ENCODE measurements around the gene ZMYM3.
"Not testable (repeated sequence)": the region's sequence is repeated elsewhere in the genome, so short reads cannot be mapped to it uniquely, and the experiment has no call there.

Gene ZMYM3

DNA sequence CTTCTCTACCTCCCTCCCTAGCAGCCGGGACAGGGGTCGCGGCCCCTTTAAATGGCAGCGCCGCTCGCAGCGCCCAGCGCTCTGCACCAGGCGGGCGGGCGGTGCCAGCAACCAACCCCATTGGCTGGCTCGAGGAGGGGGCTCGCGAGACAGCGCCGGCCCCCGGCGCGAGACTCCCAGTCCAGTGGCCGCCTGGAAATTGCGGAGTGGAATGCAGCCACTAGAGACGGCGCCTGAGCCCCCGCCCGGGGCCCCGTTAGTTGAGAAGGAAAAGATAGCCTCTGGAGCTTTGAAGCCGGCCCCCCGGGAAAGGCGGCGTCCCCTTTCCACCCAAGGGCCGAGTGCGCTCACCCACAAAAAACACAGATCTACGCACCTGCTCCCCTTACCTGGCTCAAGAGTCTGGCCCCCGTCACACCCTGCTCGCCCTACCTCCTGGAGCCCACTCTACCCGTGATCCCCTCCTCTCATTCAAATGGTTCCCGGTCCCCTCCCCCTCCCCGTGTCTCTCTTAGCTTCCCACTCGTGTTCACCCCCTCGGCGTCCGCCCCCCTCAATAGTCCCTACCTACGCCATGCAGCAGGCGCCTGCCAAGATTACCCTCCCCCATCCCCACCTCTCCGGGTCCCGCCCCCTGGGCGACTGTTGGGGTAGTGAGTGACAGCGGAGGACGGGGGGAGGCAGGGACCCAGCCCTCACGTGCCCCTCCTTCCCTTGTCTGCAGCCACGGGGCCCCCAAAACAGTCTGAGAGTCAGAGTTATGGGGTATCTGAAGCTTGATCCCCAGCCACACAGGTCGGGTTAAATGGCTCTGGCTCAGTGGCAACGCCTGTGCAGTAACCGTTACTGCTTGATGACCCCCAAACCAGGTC lies at the start of gene ZMYM3:
Gene ZMYM3 (minus strand): TSS at position 49 of the 872 bp plus-strand sequence. CDS start 885 bp downstream, outside the sequence.
- DNase-seq, result peak; percentile 25 to 63

DNA sequence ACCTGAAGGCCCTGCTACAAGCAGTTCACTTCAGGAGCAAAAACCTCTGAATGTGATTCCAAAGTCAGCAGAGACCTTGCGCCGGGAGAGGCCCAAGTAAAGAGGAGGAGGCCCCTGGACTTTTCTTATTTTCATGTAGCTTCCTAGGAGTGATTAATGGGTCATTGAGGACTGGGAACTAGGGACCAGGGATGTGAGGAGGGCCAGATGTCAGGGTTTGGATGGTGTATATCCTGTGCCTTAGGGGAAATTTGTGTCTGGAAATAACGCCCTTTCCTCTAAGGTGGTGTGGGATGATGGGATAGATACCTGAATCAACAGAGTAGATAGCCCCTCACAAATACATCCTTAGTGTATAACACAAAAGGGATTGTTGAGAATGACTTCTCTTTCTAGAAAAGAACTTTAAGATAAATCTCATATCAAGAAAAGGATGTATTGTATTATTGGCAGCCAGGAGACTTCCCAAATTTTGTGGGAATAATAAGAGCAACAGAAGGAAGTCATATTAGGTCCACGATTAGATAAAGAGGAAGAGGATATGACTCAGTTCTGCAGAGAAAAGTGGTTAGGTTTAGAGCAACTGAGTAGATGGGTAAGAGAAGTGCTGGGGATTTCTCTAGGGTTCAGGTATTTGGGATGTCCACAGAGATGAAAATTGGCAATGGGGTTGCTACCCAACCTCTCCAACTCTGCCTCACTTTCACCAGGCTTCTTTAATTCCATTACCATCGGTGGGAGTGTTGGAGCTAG lies 48.7 kb upstream of the ZMYM3 start:
- peak in 1 of 2 donors; percentile 29 for DNase-seq

- no peak for DNase-seq
Observed at GRCh38 chrX:71301195-71301924, 47.4 kb upstream of the ZMYM3 start, which contains the start of gene ITGB1BP2. ITGB1BP2 (plus strand) TSS chrX:71301750; CDS start chrX:71301807, 57 bp downstream.

GRCh38 chrX:71300495-71300894 lies 46.6 kb upstream of the ZMYM3 start:
- DNase-seq, result not testable (repeated sequence)

- not testable (repeated sequence) for DNase-seq
Observed at GRCh38 chrX:71300064-71300463, 46.1 kb upstream of the ZMYM3 start.

GRCh38 chrX:71298119-71298518 lies 44.2 kb upstream of the ZMYM3 start:
- no peak for DNase-seq

GRCh38 chrX:71296806-71297205 lies 42.9 kb upstream of the ZMYM3 start:
- no peak for DNase-seq

GRCh38 chrX:71292669-71293365 lies 38.9 kb upstream of the ZMYM3 start:
- no peak for DNase-seq

- DNase-seq, result no peak
Observed at GRCh38 chrX:71291381-71291780, 37.4 kb upstream of the ZMYM3 start.

DNA sequence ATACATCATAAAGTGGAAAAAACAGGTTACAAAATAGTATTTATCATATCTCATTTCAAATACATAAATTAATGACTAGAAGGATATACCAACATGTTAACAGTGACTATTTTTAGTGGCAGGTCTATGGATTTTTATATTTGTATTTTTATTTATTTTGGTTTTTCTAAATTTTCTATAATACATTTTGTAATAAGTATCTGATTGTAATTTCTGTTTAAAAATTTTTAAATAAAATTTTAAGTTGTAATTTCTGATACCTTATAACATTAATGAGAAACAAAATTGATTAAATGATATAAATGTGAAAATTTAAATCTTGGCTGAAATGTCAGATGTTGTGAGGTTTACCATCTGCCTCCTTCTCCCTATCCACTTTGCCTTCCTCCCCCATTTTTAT lies 32.0 kb upstream of the ZMYM3 start:
- no peak for DNase-seq

DNA sequence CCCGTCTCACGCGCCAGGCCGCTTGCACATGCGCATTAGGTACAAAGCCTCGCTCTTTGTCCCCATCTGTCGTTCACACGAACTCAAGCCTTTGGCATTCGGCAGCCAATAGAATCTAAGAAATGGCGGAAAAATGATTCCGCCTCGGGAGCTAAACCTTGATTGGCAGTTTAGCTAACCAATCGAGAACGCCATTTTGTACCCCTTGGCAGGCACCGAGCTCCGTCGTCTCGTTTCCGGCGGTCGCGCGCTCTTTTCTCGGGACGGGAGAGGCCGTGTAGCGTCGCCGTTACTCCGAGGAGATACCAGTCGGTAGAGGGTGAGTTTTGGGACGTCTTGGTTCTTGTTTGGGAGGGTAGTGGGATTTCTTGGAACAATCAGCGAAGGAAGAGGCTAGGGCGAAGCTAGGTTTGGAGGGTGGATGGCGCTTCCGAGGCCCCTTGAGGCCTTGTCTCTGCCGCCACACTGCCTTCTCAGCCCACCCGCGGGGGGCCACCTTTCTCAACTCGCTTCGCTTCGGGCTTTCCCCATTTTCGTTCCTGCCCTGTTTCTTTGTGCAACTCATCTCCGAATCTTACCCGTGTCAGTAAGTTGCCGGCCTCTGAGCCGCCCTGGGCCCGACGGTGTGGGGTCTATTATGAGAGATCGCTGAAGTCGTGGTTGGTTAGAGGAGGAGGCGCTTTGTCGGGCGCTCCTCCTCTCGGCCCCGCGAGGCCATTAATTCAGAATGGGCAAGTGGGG lies 29.6 kb upstream of the ZMYM3 start, which contains the start of gene NONO:
Gene NONO (plus strand): TSS at position 233 of the 741 bp plus-strand sequence. CDS start 7,003 bp downstream, outside the sequence.
- peak; percentile 57 to 93 for DNase-seq

- DNase-seq, result peak in 1 of 2 donors; percentile 57
Observed at GRCh38 chrX:71282514-71283402, 28.8 kb upstream of the ZMYM3 start.

DNA sequence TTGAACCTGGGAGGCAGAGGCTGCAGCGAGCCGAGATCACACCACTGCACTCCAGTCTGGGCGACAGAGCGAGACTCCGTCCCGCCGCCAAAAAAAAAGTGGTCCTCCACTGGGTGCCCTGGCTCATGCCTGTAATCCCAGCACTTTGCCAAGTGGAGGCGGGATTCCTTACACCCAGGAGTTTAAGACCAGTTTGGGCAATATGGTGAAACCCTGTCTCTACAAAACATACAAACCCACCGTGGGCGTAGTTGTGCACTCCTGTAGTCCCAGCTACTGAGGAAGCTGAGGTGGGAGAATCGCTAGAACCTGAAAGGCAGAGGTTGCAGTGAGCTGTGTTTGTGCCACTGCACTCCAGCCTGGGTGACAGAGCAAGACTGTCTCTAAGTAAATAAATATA lies 27.4 kb upstream of the ZMYM3 start:
- not testable (repeated sequence) for DNase-seq

GRCh38 chrX:71272313-71272712 lies 18.4 kb upstream of the ZMYM3 start:
- DNase-seq, result not testable (repeated sequence)

DNA sequence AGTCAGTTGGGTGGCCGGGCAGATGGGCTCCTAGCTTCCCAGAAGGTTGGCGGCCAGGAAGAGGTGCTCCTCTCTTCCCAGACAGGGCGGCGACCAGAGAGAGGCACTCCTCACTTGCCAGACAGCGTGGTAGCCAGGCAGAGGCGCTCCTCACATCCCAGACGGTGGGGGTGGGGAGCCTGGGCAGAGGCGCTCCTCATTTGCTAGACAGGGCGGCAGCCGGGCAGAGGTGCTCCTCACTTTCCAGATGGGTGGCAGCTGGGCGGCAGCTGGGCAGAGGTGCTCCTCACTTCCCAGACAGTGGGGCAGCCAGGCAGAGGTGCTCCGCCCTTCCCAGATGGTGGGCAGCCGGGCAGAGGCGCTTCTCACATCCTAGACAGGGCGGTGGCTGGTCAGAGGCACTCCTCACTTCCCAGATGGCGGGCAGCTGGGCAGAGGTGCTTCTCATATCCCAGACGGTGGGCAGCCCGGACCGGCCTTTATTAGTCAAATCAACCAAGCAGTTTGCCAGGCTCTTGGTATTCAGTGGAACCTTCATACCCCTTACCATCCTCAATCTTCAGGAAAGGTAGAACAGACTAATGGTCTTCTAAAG lies 16.0 kb upstream of the ZMYM3 start:
- no peak for DNase-seq

DNA sequence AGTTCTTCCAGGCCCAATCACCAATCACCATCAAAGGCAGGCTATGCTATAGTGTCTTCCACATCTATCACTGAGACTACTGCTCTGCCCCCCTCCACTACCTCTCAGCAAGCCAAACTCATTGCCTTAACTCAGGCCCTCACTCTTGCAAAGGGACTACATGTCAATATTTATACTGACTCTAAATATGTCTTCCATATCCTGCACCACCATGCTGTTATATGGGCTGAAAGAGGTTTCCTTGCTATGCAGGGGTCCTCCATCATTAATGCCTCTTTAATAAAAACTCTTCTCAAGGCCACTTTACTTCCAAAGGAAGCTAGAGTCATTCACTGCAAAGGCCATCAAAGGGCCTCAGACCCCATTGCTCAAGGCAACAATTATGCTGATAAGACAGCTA lies 14.7 kb upstream of the ZMYM3 start:
- DNase-seq, result not testable (repeated sequence)

GRCh38 chrX:71256856-71257255 lies 2.9 kb upstream of the ZMYM3 start:
- DNase-seq, result no peak

- DNase-seq, result no peak
Observed at GRCh38 chrX:71256051-71256450, 2.1 kb upstream of the ZMYM3 start.

DNA sequence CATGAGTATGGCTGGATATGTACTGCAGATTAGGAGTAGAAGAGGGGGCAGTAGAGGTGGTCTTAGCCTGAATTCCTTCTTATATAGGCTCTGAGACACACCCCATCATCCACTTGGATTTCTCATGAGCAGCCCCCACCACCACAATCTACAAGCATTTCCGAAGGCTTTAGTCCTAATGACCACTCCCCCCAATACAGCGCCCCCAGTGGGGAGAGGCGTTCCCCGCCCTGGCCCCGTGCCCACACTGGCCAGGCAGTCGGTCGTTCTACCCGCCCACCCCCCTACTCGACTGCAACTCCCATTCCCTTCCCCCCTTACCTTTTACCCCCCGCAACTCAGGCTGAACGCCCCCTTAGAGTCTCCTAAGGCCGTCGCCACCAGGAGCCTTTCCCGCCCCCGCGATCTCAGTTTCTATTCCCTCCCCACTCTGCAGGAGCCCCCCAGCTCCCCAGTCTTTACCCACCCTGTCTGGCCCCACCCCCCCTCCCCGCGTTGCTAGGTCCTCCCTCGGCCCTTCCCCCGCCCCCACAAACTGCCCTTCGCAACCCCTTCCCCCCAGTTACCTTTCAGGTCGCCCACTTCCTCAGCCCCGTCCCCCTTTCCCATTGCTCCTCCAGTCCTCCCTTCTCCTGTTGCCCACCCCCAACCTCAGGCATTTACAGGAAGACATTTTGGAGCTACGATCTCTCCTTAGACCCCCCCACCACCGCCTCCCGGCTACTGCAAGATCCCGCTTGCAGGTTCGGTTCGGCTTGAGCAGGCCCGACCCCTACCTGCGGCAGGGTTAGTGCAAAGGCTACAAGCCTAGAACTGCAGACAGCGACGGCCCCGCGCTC lies 468 bp downstream of the ZMYM3 start:
- peak in 1 of 2 donors; percentile 4 for DNase-seq

All from bone marrow (tissue), 2 donors.